CD4-positive, alpha-beta T cell treated with Interleukin-10 for 1 hour (primary cell): Measurements from ENCODE around the gene HOXC4.

Experiments used
- DNase-seq: peaks from one replicate; pipeline ENCODE4 v3.0.0-alpha.2; 2020

The HOXC4 gene

DNA sequence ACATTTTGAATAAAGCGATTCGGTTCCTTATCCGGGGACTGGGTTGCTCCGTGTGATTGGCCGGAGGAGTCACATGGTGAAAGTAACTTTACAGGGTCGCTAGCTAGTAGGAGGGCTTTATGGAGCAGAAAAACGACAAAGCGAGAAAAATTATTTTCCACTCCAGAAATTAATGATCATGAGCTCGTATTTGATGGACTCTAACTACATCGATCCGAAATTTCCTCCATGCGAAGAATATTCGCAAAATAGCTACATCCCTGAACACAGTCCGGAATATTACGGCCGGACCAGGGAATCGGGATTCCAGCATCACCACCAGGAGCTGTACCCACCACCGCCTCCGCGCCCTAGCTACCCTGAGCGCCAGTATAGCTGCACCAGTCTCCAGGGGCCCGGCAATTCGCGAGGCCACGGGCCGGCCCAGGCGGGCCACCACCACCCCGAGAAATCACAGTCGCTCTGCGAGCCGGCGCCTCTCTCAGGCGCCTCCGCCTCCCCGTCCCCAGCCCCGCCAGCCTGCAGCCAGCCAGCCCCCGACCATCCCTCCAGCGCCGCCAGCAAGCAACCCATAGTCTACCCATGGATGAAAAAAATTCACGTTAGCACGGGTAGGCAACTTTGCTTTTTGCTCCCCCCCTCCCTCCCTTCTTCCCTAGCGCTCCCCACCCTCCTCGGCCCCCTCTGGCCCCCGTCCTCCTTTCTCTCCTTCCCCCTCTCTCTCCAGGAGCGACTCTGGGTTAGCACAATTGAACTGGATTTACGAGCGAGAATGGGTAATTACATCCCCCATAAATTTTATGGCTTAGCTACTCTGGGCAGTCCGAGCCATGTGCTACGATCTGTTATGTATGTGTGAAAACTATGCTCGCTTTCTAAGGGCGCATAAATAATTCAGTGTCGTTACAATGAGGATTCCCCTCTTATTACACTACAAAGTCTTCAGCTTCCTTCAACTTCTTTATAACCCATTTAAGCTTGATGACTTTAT is at the start of gene HOXC4:
Gene HOXC4 (plus strand): TSS at position 85 of the 991 bp plus-strand sequence. CDS start 88 bp downstream, at position 173.
- peak; percentile 43 for DNase-seq

DNA sequence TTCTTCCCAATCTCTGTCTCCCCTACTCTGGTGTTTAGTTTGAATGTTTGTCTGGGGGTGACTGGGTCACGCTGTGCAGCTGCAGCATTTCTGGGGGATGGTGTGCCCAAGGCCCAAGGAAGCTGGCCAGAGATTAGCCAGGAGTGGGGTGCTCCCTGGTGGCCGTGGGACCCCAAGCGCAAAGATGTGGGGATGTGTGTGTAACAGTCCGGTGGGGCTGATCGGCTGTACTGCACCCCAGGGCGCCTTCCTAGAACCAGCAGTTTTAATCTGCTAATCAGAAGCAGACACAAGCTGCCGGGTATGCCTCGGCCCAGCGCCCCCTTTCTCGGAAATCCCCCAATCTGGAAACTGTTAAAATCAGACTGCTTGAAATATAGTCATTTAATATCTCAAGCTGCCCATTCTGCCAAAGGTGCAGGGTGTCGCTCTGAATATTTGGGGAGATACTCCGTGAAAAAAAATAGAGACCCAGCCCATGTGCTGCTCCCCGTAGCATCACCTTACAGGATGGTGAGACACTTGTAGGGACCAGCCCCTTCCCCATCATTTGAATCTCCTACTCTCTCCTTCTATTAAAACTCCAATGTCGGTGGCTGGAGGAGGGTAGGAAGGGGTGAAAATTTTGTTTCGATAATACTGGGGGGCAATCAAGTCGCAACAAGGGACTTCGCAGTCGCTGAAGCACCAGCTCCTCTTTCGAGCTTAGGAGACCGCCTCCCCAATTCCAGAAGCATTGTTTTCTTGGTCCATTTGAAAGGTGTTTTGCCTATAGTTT is 49.4 kb upstream of the HOXC4 start:
- no peak for DNase-seq

GRCh38 chr12:54004841-54005530 is 48.6 kb upstream of the HOXC4 start:
- DNase-seq, result no peak

DNA sequence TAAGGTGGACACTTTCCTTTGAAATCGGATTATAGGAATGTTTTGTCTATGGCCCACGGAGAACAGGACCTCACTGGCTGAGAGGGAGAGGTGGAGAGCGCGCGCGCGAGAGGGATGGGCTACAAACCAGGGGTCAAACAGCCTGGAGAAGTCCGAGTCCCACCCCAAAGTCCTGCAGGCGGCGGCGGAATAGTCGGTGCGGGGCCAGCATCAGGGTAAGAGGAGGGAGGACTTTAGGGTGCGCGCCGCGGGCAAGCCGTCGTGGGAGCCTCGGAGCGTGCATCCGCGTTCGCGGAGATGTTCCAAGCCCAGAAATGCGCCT is 48.1 kb upstream of the HOXC4 start:
- DNase-seq, result no peak

DNA sequence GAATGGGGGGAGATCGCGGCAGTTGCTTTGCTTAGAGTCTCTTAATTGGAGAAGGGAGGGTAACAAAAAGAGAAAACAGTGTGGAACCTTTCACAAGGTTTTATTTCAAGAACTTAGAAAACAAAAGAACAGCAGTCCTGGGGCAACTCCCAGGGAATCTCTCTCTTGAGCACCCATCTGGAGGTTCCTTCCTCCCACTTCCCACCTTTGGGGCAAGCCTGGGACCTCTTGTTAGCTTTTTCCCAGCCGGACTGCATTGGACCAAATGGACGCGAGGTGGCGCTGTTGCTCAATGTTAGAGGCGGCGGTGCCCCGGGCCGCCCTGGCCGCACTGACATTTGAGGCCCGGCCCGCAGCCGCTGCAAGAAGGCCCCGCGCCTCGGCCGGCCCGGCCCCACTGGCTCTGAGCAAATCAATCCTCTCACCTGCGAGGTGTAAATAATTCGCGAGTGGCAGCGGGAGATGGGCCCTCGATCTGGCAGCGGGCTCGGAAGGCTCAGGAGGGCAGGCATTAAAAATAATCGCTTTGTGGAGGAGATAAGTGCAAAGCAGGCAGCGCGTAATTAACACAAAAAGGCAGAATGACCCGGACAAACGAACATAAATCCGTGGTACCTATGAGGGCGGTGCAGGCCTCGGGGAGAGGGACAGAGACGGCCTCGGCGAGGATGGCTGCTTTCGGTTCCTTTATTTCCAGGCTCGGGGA is 47.6 kb upstream of the HOXC4 start:
- DNase-seq, result peak; percentile 86

DNA sequence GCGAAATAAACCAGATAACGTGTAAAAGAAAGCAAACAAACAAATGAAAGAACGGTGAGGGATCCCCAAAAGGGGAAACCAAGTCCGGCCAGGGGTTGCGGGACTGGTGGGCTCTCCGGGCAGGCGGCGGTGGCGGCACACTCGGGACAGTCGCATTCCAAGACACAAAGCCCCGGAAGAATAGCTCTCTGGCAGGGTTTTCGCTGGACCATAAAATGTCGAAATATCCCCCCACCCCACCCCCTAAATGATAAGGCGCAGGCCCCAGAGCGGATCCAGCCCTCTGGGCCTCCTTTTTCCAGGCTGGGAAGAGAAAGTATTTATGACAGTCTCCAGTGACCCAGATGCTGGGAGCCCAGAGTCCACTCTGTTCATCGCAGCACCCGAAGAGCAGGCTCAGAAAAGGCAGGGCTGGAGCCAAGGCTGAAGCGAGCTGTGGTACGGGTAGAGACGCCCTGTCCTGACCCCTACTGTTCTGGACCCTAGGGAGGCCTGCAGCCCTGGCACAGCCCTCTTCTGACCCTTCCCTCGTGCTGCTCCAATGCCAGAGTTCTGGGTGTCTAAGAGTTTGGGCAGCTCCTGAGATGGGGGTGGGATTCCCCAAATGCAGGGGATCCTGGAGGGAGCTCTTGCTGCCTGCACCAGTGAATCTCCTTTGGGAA is 46.9 kb upstream of the HOXC4 start:
- no peak for DNase-seq

- DNase-seq, result no peak
Observed at GRCh38 chr12:54007538-54008259, 45.9 kb upstream of the HOXC4 start.

DNA sequence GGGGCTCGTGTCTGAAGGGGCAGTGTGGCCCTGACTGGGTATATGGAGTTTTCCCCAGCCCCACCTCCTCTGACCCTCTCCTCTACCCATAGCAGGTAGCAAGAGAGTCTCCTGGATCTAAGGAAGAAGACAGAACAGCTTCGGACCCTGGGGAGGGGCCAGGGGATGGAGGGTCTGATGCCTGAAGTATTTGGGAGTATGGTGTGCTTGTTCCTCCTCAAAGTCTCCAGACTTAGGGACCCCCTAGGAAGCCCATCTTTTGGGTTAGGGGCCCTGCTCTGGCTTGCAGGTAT is 45.4 kb upstream of the HOXC4 start:
- DNase-seq, result no peak

DNA sequence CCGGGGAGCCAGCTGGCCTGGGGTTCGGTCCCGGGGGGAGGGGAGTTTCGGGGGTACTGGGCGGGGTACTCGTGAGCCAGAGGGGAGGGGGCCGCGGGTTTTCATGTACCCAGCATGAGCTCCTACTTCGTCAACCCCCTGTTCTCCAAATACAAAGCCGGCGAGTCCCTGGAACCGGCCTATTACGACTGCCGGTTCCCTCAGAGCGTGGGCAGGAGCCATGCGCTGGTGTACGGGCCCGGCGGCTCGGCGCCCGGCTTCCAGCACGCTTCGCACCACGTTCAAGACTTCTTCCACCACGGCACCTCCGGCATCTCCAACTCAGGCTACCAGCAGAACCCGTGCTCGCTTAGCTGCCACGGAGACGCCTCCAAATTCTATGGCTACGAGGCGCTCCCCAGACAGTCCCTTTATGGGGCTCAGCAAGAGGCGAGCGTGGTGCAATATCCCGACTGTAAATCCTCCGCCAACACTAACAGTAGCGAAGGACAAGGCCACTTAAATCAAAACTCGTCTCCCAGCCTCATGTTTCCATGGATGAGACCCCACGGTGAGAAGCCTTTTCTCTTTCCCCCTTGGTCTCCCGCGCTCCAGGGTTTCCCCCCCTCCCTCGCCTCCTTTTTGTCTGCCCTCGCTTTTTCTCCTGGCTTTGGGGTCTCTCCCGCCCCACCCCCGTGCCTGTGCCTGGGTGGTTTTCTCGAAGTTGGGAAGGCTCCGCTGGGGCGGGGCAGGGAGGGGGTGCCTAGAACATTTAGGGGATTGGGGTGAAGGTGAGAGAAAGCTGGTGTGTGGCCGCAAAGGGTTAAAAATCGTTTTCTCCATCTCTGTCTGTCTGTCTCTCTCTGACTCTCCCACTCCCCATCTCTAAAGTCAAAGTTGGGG is 44.2 kb upstream of the HOXC4 start:
- no peak for DNase-seq

GRCh38 chr12:54010053-54010971 is 43.3 kb upstream of the HOXC4 start:
- DNase-seq, result no peak

GRCh38 chr12:54010972-54011664 is 42.5 kb upstream of the HOXC4 start:
- no peak for DNase-seq

DNA sequence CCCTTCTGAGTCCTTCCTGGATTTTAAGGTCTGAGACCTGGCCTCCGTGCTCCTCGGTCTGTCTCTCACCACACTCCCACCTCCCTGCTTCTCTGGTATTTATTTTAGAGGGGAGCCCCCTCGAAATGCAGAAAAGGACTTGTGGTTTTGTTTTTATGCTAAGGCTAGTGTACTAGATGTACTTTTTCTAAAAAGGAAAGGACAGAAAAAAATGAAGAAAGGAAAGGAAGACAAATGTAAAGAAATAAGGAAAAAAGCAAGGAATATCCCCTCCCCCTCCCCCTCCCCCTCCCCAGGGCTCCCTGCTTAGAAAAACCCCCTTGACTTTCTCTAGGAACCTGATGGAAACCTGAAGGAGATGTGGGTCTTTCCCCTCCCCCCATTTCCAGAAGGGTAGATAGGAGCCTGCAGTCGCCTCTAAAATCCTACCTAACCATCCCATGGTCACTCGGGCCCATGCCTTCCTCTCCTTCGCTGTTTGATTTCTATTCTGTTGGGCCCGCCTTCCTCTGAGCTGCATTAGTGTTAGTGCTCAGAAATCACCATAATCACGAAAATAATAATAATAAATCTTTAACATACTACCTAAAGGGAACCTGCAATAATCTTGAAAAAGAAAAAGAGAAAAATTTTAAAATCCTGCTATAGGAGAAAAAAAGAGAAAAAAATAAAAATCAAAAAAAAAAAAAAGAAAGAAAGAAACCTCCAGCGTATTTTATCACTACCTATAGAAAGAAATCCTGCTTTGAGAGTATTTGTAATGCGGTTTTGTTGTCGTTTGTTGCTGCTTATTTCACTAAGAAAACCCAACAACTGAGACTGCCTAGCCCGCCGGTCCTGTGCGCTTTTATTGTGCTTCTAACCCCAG is 41.7 kb upstream of the HOXC4 start:
- no peak for DNase-seq

DNA sequence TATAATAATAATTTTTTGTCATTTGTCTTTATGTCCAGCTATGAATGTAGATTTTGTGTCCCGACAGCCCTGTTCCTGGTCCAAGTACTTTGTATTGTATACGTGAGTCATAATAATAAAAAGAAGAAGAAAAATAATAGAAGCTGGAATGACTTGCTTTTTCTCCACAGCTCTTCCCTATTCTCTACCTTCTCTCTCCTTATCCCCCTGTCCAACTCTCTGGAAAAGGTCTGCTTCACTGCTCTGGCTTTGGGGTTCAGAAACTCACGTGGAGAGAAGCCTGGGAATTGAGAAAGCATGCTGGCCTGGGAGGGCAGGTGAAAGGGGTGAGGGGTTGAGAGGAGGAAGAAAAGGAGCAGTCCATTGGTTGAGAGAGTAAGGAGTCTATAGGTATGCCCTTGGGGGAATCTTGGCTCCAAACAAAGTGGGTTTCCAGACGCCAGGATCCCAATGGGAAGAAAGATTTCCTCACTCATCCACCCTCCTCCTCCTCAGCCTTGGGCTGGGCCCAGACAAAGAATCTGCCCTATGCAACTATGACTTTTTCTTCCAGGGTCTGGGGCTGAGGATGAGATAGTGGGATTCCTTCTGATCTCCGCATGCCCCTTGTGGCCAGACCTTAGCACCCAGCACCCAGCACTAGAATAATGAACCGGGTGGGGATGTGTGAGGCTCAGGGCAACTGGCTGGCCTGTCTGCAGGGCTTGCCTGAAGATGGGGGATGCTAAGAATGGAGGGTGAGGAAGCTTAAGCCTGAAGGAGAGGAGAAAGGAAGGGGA is 40.8 kb upstream of the HOXC4 start:
- DNase-seq, result no peak

DNA sequence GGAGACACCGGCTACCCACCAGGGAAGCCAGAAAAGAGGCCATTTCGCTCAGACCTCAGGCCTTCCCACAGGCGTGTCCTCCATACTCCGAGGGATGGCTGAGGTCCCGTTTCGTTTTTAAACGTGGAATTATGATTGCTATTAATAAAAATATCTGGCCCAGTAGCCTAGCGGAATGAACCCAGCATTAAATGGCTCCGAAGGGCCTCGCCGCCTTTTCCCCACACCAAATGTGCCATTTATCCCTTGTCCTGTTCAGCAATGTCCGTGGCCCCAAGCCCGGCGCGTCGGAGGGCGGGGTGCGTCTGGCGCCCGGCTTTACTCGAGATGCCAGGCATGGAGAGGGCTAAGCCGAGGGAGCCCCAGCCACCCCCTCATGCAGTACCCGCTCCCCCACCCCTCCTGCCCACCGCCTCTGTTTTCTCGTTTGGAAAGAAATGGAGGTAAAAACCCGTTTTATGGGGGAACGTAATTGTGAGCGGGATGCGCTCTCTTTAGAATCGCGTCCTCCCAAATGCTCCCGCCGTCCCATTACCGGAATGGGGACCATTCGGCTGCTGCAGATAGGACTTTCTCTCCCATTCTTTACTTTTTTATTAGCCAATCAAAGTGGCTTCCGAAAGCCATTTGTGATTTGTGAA is 39.1 kb upstream of the HOXC4 start:
- no peak for DNase-seq

GRCh38 chr12:54015018-54015931 is 38.4 kb upstream of the HOXC4 start:
- DNase-seq, result no peak
